Tibial nerve (tissue), 4 donors: ENCODE measurements around the gene PCDHA8.

Experiments
- EP300 ChIP-seq, 2 donors: sonication (generic); formaldehyde crosslinking; IDR thresholded peaks; one replicate each; pipeline ENCODE4 v1.6.1; 2017; ENCODE audit warnings: antibody characterized with exemption in 2 of 2, mild to moderate bottlenecking in 1 of 2
- POLR2A ChIP-seq, 2 donors: fragments of 450-650 bp; IDR thresholded peaks; one replicate each; pipeline ENCODE4 v1.6.1; 2017; ENCODE audit warnings: antibody characterized with exemption in 2 of 2, mild to moderate bottlenecking in 2 of 2, moderate library complexity in 2 of 2
- TF ChIP-seq, protein P1 (sequence below), 5 experiments: fragments of 200-600 bp in 3 of 5; fragments of 450-650 bp in 2 of 5; sonication (generic) in 3 of 5; IDR thresholded peaks; one replicate each; pipeline ENCODE4 v1.5.1; 2016 to 2019; ENCODE audit warnings: antibody characterized with exemption in 5 of 5, mild to moderate bottlenecking in 3 of 5, moderate library complexity in 2 of 5

DNA sequence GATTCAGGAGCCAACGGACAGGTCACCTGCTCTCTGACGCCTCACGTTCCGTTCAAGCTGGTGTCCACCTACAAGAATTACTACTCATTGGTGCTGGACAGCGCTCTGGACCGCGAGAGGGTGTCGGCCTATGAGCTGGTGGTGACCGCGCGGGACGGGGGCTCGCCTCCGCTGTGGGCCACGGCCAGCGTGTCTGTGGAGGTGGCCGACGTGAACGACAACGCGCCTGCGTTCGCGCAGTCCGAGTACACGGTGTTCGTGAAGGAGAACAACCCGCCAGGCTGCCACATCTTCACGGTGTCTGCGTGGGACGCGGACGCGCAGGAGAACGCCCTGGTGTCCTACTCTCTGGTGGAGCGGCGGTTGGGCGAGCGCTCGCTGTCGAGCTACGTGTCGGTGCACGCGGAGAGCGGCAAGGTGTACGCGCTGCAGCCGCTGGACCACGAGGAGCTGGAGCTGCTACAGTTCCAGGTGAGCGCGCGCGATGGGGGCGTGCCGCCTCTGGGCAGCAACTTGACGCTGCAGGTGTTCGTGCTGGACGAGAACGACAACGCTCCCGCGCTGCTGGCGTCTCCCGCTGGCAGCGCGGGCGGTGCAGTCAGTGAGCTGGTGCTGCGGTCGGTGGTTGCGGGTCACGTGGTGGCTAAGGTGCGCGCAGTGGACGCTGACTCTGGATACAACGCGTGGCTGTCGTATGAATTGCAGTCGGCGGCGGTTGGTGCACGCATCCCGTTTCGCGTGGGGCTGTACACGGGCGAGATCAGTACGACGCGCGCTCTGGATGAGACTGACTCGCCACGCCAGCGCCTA, 16.4 kb downstream of the PCDHA8 start:
- TF ChIP-seq, protein P1, sequence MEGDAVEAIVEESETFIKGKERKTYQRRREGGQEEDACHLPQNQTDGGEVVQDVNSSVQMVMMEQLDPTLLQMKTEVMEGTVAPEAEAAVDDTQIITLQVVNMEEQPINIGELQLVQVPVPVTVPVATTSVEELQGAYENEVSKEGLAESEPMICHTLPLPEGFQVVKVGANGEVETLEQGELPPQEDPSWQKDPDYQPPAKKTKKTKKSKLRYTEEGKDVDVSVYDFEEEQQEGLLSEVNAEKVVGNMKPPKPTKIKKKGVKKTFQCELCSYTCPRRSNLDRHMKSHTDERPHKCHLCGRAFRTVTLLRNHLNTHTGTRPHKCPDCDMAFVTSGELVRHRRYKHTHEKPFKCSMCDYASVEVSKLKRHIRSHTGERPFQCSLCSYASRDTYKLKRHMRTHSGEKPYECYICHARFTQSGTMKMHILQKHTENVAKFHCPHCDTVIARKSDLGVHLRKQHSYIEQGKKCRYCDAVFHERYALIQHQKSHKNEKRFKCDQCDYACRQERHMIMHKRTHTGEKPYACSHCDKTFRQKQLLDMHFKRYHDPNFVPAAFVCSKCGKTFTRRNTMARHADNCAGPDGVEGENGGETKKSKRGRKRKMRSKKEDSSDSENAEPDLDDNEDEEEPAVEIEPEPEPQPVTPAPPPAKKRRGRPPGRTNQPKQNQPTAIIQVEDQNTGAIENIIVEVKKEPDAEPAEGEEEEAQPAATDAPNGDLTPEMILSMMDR (IDR thresholded peaks at IDR 0.05): no peak
- TF ChIP-seq POLR2A (IDR thresholded peaks at IDR 0.05): no peak
- no peak for TF ChIP-seq EP300 (IDR thresholded peaks at IDR 0.05)
